ENCODE data around the gene SLC15A4.

SLC15A4 gene

GRCh38 chr12:128745772-128746689 is 77.7 kb downstream of the SLC15A4 start:
- H3K27ac Mint-ChIP-seq: no peak overlapping the region
- H3K27me3 Mint-ChIP-seq: peaks cover 6% of the 10 kb centered on the region
- H3K4me1 Mint-ChIP-seq (ENCODE audit: low read depth): no peaks in the 10 kb centered on the region
- H3K4me3 Mint-ChIP-seq: no peak overlapping the region
- no peak for DNase-seq
- no peaks in the 10 kb centered on the region for H3K36me3 Mint-ChIP-seq (ENCODE audit: low read depth)
- H3K9me3 Mint-ChIP-seq: no peaks in the 10 kb centered on the region

DNA sequence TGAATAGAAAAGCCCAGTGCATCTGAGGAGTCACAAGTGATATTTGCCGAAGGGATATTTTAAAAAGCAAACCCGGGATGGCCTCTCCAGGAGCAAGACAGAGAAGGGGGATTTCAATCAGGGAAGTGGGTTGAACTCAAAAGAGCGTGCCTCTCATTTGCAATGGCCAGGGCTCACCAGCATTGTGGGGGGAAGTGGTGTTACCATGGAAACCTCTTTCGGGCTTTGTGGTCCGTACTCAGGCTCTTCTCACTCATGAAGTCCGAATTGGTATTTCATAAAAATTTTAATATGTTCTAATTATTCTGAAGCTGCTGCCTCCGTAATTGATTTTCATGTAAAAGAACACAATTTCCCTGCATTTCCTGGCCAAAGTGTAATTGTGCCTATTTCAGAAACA is 79.8 kb downstream of the SLC15A4 start:
- Mint-ChIP-seq H3K27ac (no peak overlapping the region), H3K27me3 (peaks cover 4% of the 10 kb centered on the region), H3K4me3 (no peak overlapping the region), H3K9me3 (peaks cover 7% of the 10 kb centered on the region), H3K4me1 (ENCODE audit: low read depth) (no peaks in the 10 kb centered on the region), H3K36me3 (ENCODE audit: low read depth) (no peaks in the 10 kb centered on the region)
- no peak for DNase-seq

Measured in activated T-cell treated with anti-CD3 and anti-CD28 coated beads, Interleukin-2, amount 50 U/mL, for 24 hours (primary cell).